Measurements from ENCODE around the gene EIF4E.

EIF4E gene

GRCh38 chr4:98908703-98909262, 20.1 kb downstream of the EIF4E start:
- Histone ChIP-seq H3K4me1 (ENCODE audit: control insufficient read depth in 2 of 2, insufficient read depth in 2 of 2, low read length in 2 of 2) (peaks cover 4 to 15% of the 10 kb centered on the region in 2 donors), H3K27me3 (ENCODE audit: control insufficient read depth in 2 of 2, insufficient read depth in 2 of 2, low read length in 2 of 2) (no peaks in the 10 kb centered on the region), H3K9ac (ENCODE audit: low read depth in 1 of 2, low read length in 2 of 2) (no peak overlapping the region), H3K4me3 (ENCODE audit: low read length in 2 of 2) (no peak overlapping the region), H3K27ac (ENCODE audit: low read depth in 2 of 2, low read length in 2 of 2) (no peak overlapping the region), H3K36me3 (ENCODE audit: control insufficient read depth in 2 of 2, insufficient read depth in 2 of 2, low read length in 2 of 2) (no peaks in the 10 kb centered on the region), H3K9me3 (ENCODE audit: control insufficient read depth in 2 of 2, low read length in 2 of 2) (no peaks in the 10 kb centered on the region)

- H3K9ac ChIP-seq (ENCODE audit: low read depth in 1 of 2, low read length in 2 of 2) = no peak overlapping the region
- H3K27ac ChIP-seq (ENCODE audit: low read depth in 2 of 2, low read length in 2 of 2) = no peak overlapping the region
- H3K4me3 ChIP-seq (ENCODE audit: low read length in 2 of 2) = no peak overlapping the region
- no peaks in the 10 kb centered on the region for H3K27me3 ChIP-seq (ENCODE audit: control insufficient read depth in 2 of 2, insufficient read depth in 2 of 2, low read length in 2 of 2)
- H3K36me3 ChIP-seq (ENCODE audit: control insufficient read depth in 2 of 2, insufficient read depth in 2 of 2, low read length in 2 of 2) = no peaks in the 10 kb centered on the region
- H3K4me1 ChIP-seq (ENCODE audit: control insufficient read depth in 2 of 2, insufficient read depth in 2 of 2, low read length in 2 of 2) = peaks cover 4 to 15% of the 10 kb centered on the region in 2 donors
- no peaks in the 10 kb centered on the region for H3K9me3 ChIP-seq (ENCODE audit: control insufficient read depth in 2 of 2, low read length in 2 of 2)
These were observed 20.8 kb downstream of the EIF4E start for GRCh38 chr4:98908182-98908581.

GRCh38 chr4:98905839-98906238, 23.1 kb downstream of the EIF4E start:
- Histone ChIP-seq H3K4me3 (ENCODE audit: low read length in 2 of 2) (no peak overlapping the region), H3K9ac (ENCODE audit: low read depth in 1 of 2, low read length in 2 of 2) (no peak overlapping the region), H3K9me3 (ENCODE audit: control insufficient read depth in 2 of 2, low read length in 2 of 2) (no peaks in the 10 kb centered on the region), H3K4me1 (ENCODE audit: control insufficient read depth in 2 of 2, insufficient read depth in 2 of 2, low read length in 2 of 2) (peaks cover 4 to 15% of the 10 kb centered on the region in 2 donors), H3K27me3 (ENCODE audit: control insufficient read depth in 2 of 2, insufficient read depth in 2 of 2, low read length in 2 of 2) (no peaks in the 10 kb centered on the region), H3K27ac (ENCODE audit: low read depth in 2 of 2, low read length in 2 of 2) (no peak overlapping the region), H3K36me3 (ENCODE audit: control insufficient read depth in 2 of 2, insufficient read depth in 2 of 2, low read length in 2 of 2) (peaks cover 6 to 9% of the 10 kb centered on the region in 2 donors)

GRCh38 chr4:98905297-98905696, 23.6 kb downstream of the EIF4E start:
- no peak overlapping the region for H3K4me3 ChIP-seq (ENCODE audit: low read length in 2 of 2)
- H3K27ac ChIP-seq (ENCODE audit: low read depth in 2 of 2, low read length in 2 of 2) = no peak overlapping the region
- H3K4me1 ChIP-seq (ENCODE audit: control insufficient read depth in 2 of 2, insufficient read depth in 2 of 2, low read length in 2 of 2) = peaks cover 4 to 15% of the 10 kb centered on the region in 2 donors
- no peak overlapping the region for H3K9ac ChIP-seq (ENCODE audit: low read depth in 1 of 2, low read length in 2 of 2)
- no peaks in the 10 kb centered on the region for H3K9me3 ChIP-seq (ENCODE audit: control insufficient read depth in 2 of 2, low read length in 2 of 2)
- H3K36me3 ChIP-seq (ENCODE audit: control insufficient read depth in 2 of 2, insufficient read depth in 2 of 2, low read length in 2 of 2) = peaks cover 8 to 13% of the 10 kb centered on the region in 2 donors
- no peaks in the 10 kb centered on the region for H3K27me3 ChIP-seq (ENCODE audit: control insufficient read depth in 2 of 2, insufficient read depth in 2 of 2, low read length in 2 of 2)

GRCh38 chr4:98903963-98904362, 25.0 kb downstream of the EIF4E start:
- Histone ChIP-seq H3K9ac (ENCODE audit: low read depth in 1 of 2, low read length in 2 of 2) (no peak overlapping the region), H3K9me3 (ENCODE audit: control insufficient read depth in 2 of 2, low read length in 2 of 2) (no peaks in the 10 kb centered on the region), H3K4me1 (ENCODE audit: control insufficient read depth in 2 of 2, insufficient read depth in 2 of 2, low read length in 2 of 2) (peaks cover 3 to 10% of the 10 kb centered on the region in 2 donors), H3K27me3 (ENCODE audit: control insufficient read depth in 2 of 2, insufficient read depth in 2 of 2, low read length in 2 of 2) (no peaks in the 10 kb centered on the region), H3K27ac (ENCODE audit: low read depth in 2 of 2, low read length in 2 of 2) (no peak overlapping the region), H3K4me3 (ENCODE audit: low read length in 2 of 2) (no peak overlapping the region), H3K36me3 (ENCODE audit: control insufficient read depth in 2 of 2, insufficient read depth in 2 of 2, low read length in 2 of 2) (peaks cover 8 to 13% of the 10 kb centered on the region in 2 donors)

- H3K4me3 ChIP-seq (ENCODE audit: low read length in 2 of 2) = no peak overlapping the region
- H3K9me3 ChIP-seq (ENCODE audit: control insufficient read depth in 2 of 2, low read length in 2 of 2) = no peaks in the 10 kb centered on the region
- H3K27ac ChIP-seq (ENCODE audit: low read depth in 2 of 2, low read length in 2 of 2) = no peak overlapping the region
- peaks cover 0 to 6% of the 10 kb centered on the region in 2 donors for H3K4me1 ChIP-seq (ENCODE audit: control insufficient read depth in 2 of 2, insufficient read depth in 2 of 2, low read length in 2 of 2)
- no peaks in the 10 kb centered on the region for H3K27me3 ChIP-seq (ENCODE audit: control insufficient read depth in 2 of 2, insufficient read depth in 2 of 2, low read length in 2 of 2)
- no peak overlapping the region for H3K9ac ChIP-seq (ENCODE audit: low read depth in 1 of 2, low read length in 2 of 2)
- H3K36me3 ChIP-seq (ENCODE audit: control insufficient read depth in 2 of 2, insufficient read depth in 2 of 2, low read length in 2 of 2) = peaks cover 8 to 13% of the 10 kb centered on the region in 2 donors
These were observed 25.4 kb downstream of the EIF4E start for GRCh38 chr4:98903561-98903960.

- Histone ChIP-seq H3K27me3 (ENCODE audit: control insufficient read depth in 2 of 2, insufficient read depth in 2 of 2, low read length in 2 of 2) (no peaks in the 10 kb centered on the region), H3K27ac (ENCODE audit: low read depth in 2 of 2, low read length in 2 of 2) (no peak overlapping the region), H3K4me1 (ENCODE audit: control insufficient read depth in 2 of 2, insufficient read depth in 2 of 2, low read length in 2 of 2) (no peaks in the 10 kb centered on the region), H3K9me3 (ENCODE audit: control insufficient read depth in 2 of 2, low read length in 2 of 2) (no peaks in the 10 kb centered on the region), H3K9ac (ENCODE audit: low read depth in 1 of 2, low read length in 2 of 2) (no peak overlapping the region), H3K4me3 (ENCODE audit: low read length in 2 of 2) (no peak overlapping the region), H3K36me3 (ENCODE audit: control insufficient read depth in 2 of 2, insufficient read depth in 2 of 2, low read length in 2 of 2) (peaks cover 12 to 22% of the 10 kb centered on the region in 2 donors)
These were observed 29.7 kb downstream of the EIF4E start for GRCh38 chr4:98899277-98899676.

- peaks cover 13 to 22% of the 10 kb centered on the region in 2 donors for H3K36me3 ChIP-seq (ENCODE audit: control insufficient read depth in 2 of 2, insufficient read depth in 2 of 2, low read length in 2 of 2)
- no peak overlapping the region for H3K27ac ChIP-seq (ENCODE audit: low read depth in 2 of 2, low read length in 2 of 2)
- H3K9ac ChIP-seq (ENCODE audit: low read depth in 1 of 2, low read length in 2 of 2) = no peak overlapping the region
- H3K4me1 ChIP-seq (ENCODE audit: control insufficient read depth in 2 of 2, insufficient read depth in 2 of 2, low read length in 2 of 2) = no peaks in the 10 kb centered on the region
- H3K4me3 ChIP-seq (ENCODE audit: low read length in 2 of 2) = no peak overlapping the region
- H3K27me3 ChIP-seq (ENCODE audit: control insufficient read depth in 2 of 2, insufficient read depth in 2 of 2, low read length in 2 of 2) = no peaks in the 10 kb centered on the region
- H3K9me3 ChIP-seq (ENCODE audit: control insufficient read depth in 2 of 2, low read length in 2 of 2) = no peaks in the 10 kb centered on the region
These were observed 37.2 kb downstream of the EIF4E start for GRCh38 chr4:98891478-98892337.

GRCh38 chr4:98890702-98891455, 38.1 kb downstream of the EIF4E start:
- Histone ChIP-seq H3K9me3 (ENCODE audit: control insufficient read depth in 2 of 2, low read length in 2 of 2) (no peaks in the 10 kb centered on the region), H3K36me3 (ENCODE audit: control insufficient read depth in 2 of 2, insufficient read depth in 2 of 2, low read length in 2 of 2) (peaks cover 16 to 26% of the 10 kb centered on the region in 2 donors), H3K9ac (ENCODE audit: low read depth in 1 of 2, low read length in 2 of 2) (no peak overlapping the region), H3K4me1 (ENCODE audit: control insufficient read depth in 2 of 2, insufficient read depth in 2 of 2, low read length in 2 of 2) (no peaks in the 10 kb centered on the region), H3K27ac (ENCODE audit: low read depth in 2 of 2, low read length in 2 of 2) (no peak overlapping the region), H3K27me3 (ENCODE audit: control insufficient read depth in 2 of 2, insufficient read depth in 2 of 2, low read length in 2 of 2) (no peaks in the 10 kb centered on the region), H3K4me3 (ENCODE audit: low read length in 2 of 2) (no peak overlapping the region)

- peaks cover 27 to 28% of the 10 kb centered on the region in 2 donors for H3K36me3 ChIP-seq (ENCODE audit: control insufficient read depth in 2 of 2, insufficient read depth in 2 of 2, low read length in 2 of 2)
- H3K4me3 ChIP-seq (ENCODE audit: low read length in 2 of 2) = no peak overlapping the region
- no peaks in the 10 kb centered on the region for H3K4me1 ChIP-seq (ENCODE audit: control insufficient read depth in 2 of 2, insufficient read depth in 2 of 2, low read length in 2 of 2)
- H3K9me3 ChIP-seq (ENCODE audit: control insufficient read depth in 2 of 2, low read length in 2 of 2) = no peaks in the 10 kb centered on the region
- H3K9ac ChIP-seq (ENCODE audit: low read depth in 1 of 2, low read length in 2 of 2) = no peak overlapping the region
- no peak overlapping the region for H3K27ac ChIP-seq (ENCODE audit: low read depth in 2 of 2, low read length in 2 of 2)
- H3K27me3 ChIP-seq (ENCODE audit: control insufficient read depth in 2 of 2, insufficient read depth in 2 of 2, low read length in 2 of 2) = no peaks in the 10 kb centered on the region
These were observed 41.8 kb downstream of the EIF4E start for GRCh38 chr4:98887145-98887544.

Measured in mucosa of rectum (tissue), 2 donors.